GM12892 (cell line): ENCODE data around the gene BPIFA2.

Experiments
- POLR2A ChIP-seq: IDR thresholded peaks from 2 replicates; pipeline ENCODE4 v1.6.1; 2011; ENCODE audit warnings: low read depth, low read length, control low read depth
- POLR2AphosphoS5 ChIP-seq: IDR thresholded peaks from 2 replicates; pipeline ENCODE4 v1.6.1; 2011; ENCODE audit warnings: low read depth, low read length, control low read depth
- TAF1 ChIP-seq: IDR thresholded peaks from 2 replicates; pipeline ENCODE4 v1.6.1; 2011; ENCODE audit warnings: low read depth, mild to moderate bottlenecking, control low read depth, low read length, borderline replicate concordance

DNA sequence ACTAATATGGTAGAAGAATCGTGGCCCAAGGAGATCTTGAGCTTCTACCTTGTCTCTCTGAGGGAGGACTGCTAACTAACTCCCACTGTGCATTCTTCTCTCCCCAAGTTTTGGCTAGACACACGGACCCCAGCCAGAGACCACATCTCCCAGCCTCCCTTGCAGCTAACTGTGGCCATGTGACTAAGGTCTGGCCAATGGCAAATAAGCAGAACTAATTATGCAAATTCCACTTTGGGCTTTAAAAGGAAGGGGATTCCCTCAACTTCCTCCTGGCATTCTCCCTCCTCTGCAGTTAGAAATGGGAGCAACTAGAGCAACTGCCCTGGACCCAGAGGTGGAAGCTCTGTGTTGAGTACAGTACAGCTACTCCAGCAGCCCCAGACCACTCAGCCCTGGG lies 15.4 kb downstream of the BPIFA2 start:
- TF ChIP-seq POLR2A = no peak
- no peak for TF ChIP-seq TAF1
- TF ChIP-seq POLR2AphosphoS5 = no peak
